Measurements from ENCODE around the gene ATP8B2. TPM values are rescaled to one million over a fixed set of nuclear protein-coding genes. Genes with fewer than 3 reads are reported as not detected.
"Not testable (repeated sequence)": the region's sequence is repeated elsewhere in the genome, so short reads cannot be mapped to it uniquely, and the experiment has no call there.

ATP8B2 gene
- polyA plus RNA-seq, 10 donors = 20.8 to 30.5 (median 24.8) TPM

GRCh38 chr1:154324241-154324640 lies 1.1 kb upstream of the ATP8B2 start:
- peak in 1 of 3 donors; percentile 26 for DNase-seq

DNA sequence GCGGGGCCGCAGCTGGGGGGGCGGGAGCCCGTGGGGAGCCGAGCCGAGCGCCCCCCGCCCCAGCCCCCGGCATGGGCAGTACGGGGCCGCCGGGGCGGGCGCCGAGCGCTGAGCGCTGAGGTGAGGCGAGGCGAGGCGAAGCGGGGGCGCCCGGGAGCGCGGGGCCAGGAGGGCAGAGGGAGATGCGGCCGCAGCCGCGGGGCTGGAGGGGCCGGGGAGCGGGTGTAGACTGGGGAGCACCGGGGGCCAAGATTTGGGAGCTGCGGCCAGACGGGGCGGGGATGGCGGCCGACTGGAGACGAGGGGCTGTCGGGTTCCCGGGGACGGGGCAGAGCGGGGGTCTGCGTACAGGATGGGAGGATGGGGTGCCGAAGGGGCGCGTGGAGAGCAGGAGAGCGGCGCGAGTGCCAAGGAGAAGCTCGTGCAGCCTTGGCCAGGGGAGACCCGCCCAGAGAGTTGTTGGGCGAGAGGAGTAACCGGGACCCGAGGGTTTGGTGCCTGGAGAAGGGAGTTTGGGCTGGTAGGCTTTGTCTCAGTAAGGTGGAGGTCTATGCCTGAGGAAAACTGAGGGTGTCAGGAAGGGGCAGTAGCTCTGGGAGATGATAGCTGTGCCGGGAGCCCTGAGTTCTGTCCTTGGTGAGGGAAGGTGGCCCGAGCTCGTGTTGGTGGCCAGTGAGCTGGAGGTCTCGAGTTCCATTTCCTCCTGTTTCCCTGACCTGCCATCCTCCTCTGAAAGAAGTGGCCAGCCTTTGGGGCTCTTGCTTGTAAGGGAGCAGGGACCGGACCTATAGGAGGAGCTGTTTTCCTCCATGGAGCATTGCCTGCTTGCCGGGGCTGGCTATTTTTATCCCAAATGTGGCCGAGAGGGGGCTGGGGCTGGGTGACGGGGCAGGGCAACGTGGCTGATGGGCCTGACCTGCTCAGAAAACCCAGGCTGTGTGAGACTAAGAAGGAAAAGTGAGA lies 539 bp downstream of the ATP8B2 start:
- peak; percentile 82 to 90 (median 83) for DNase-seq

- peak in 2 of 3 donors; percentile 45 to 49 for DNase-seq
Observed at GRCh38 chr1:154326546-154327465, 1.5 kb downstream of the ATP8B2 start.

DNA sequence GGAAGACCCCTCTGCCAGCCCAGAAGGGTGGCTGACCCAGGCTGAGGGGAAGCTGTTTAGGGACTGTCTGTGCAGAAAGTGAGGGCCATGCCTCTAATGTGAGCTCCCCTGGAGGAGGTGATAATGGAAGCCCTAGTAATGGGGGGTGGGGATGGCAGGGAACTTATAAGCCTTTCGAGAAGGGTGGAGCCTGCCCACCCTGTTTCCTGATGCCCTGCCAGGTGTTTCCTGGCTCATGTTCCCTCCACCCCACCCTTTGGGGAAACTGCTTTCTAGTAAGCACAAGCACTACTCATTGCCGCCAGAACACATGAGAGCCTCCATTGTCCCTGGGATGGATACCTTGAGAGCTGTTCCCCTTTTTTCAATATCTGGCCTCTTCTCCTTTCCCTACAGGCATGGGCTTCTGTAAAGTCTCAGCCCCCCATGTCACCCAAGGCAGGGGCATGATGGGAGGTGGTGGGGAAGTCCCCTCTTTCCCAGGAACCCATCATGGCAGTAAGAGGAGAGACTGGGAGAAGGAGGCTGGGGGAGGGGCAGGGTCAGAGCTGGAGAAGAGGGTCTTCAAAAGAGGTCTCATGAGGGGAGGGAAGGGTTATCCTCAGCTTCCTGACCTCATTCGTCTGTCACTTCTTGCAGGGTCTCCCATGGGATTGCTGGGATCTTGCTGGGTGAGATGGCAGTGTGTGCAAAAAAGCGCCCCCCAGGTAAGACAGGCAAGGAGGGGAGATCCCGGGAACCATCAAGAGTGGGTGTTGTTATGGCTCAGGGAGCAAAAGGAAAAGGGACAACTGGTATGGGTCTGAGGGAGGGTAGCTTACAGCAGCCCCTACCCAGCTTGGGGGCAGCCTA lies 2.4 kb downstream of the ATP8B2 start:
- peak in 1 of 3 donors; percentile 37 for DNase-seq

DNA sequence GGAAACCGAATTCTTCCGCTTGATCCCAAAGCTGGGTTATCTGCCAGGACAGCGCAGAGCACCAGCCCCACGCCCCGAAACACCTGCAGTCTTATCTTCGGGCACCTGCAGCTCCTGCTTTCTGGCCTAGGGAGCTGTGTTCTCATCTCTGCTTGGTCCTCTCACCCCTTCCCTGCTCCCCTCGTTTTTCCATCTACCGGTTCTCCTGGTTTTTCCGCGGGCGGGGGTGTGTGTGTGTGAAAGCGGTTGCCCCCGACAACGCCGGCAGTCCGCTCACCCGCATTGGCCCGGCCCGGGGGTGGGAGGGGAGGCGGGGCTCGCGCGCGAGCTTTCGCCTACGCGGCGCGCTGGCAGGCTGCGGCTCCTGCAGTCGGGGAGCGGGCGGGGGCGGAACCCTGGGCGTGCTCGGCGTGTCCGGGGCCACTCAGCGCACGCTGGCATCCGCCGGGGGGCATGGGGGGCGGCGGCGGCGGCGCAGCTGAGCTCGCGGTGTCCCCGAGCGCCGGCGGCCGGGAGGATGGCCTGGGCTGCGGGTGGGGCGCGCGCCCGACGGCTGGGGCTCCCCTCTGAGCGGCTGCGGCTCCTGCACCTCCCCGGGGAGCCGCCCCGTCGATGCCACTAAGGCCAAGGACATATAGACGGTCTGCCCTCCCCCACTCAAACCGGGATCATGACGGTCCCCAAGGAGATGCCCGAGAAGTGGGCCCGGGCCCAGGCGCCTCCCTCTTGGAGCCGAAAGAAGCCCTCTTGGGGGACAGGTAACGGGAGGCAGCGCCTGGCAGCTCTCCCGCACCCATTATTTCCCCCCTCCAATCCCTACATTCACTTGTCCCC lies 3.2 kb downstream of the ATP8B2 start:
- peak; percentile 59 to 91 (median 87) for DNase-seq

DNA sequence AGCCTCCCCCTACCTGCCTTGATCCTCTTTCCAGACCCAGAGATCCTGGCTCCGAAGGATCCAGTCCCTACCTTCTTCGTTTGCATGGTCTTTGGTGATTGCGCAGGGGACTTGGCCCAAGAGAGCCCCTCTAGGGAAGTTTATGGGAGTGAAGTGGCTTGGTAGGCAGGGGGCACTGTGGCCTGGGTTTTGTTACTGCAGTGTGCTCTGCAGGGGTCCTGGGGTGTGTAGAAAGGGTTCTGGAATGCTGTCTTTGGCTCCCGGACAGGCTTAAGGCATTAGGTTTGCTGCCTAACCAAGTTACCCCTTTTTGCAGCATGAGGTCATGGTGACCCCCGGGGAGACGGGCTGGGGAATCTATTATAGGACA lies 3.8 kb downstream of the ATP8B2 start:
- peak in 1 of 3 donors; percentile 42 for DNase-seq

DNA sequence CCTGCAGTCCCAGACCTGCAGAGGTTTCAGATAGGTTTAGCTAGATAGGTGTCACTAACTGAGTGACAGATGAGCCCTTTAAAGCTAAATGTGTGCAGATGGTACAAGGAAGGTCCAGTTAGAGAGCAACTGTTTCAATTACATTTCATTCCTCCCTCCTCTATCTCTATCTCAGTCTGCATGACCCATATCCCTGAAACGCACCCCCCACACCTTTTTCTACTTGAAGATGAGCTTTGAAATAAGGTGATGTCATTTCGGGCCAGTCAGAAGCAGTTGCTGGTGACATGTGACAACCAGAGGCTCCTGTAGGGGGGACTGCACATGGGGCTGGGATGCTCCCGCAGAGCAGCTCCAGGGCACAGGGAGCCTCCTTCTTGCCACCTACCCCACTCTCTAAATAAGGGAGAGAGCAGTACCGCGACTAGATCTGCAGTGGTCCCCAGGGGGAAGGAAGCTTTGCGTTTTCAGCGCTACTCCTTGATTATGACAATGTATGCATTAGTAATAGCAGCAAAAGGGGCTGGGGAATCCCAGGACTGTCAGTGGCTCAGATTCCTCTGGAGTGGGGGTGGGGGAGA lies 4.3 kb downstream of the ATP8B2 start:
- peak in 1 of 3 donors; percentile 47 for DNase-seq

GRCh38 chr1:154330669-154331068 lies 5.3 kb downstream of the ATP8B2 start:
- DNase-seq = no peak

GRCh38 chr1:154334079-154335024 lies 9.0 kb downstream of the ATP8B2 start:
- no peak for DNase-seq

DNA sequence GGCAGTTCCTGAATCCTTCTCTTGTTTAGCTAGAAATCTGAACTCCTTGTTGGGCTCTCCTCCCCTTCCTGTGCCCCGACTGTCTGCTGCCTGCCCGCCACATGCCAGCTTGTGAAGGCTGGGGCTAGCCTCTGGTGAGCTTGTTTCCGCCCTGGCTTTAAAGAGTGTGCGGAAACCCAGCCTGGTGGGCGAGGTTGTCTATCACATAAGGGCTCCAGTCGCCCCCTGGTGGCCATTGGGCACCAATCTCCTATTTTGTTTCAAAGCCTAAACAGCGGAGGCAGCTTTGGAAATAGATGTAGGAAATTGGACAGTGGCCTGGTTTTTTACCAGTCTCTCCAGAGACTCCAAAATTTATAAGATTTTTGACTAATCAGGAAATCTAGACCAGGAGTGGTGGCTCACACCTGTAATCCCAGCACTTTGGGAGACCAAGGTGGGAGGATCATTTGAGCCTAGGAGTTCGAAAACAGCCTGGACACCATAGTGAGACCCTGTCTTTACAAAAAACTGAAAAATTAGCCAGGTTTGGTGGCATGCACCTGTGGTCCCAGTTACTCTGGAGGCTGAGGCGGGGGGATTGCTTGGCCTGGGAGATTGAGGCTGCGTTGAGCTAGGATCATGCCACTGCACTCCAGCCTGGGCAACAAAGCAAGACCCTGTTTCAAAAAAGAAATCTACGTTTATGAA lies 9.8 kb downstream of the ATP8B2 start:
- DNase-seq = peak; percentile 68 to 90 (median 86)

DNA sequence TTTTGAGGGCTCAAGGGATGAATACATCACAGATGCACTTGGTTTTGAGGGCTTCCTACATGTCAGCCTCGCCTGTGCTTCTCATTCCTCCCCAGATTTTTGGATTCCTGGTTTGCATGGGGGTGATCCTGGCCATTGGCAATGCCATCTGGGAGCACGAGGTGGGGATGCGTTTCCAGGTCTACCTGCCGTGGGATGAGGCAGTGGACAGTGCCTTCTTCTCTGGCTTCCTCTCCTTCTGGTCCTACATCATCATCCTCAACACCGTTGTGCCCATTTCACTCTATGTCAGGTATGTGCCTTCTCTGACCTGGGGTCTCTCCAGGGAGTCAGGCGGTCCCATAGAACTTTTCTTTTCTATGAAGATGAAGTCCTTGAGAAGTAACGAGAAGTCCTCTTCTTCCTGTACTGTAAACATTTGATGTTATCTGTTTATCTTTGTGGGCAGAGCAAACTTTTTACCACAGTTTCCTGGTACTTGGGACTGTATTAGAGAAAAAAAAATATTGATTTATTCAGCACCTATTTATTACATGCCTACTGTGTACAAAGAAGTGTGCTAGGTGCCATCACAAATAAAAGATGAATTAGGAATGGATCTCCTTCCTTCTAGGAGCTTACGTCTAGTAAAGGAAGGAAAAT lies 12.0 kb downstream of the ATP8B2 start:
- no peak for DNase-seq

GRCh38 chr1:154338875-154339274 lies 13.6 kb downstream of the ATP8B2 start:
- DNase-seq = no peak

DNA sequence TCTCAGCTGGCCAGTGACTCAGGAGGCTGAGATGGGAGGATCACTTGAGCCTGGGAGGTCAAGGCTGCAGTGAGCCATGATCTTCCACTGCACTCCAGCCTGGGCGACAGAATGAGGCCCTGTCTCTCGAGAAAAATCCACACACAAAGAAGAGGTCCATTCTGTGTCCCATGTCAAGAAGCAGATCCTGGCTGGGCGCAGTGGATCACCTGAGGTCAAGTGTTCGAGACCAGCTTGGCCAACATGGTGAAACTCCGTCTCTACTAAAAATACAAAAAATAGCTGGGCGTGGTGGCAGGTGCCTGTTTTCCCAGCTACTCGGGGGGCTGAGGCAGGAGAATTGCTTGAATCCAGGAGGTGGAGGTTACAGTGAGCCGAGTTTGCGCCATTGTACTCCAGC lies 16.0 kb downstream of the ATP8B2 start:
- not testable (repeated sequence) for DNase-seq

- DNase-seq = no peak
Observed at GRCh38 chr1:154342132-154342531, 16.8 kb downstream of the ATP8B2 start.

DNA sequence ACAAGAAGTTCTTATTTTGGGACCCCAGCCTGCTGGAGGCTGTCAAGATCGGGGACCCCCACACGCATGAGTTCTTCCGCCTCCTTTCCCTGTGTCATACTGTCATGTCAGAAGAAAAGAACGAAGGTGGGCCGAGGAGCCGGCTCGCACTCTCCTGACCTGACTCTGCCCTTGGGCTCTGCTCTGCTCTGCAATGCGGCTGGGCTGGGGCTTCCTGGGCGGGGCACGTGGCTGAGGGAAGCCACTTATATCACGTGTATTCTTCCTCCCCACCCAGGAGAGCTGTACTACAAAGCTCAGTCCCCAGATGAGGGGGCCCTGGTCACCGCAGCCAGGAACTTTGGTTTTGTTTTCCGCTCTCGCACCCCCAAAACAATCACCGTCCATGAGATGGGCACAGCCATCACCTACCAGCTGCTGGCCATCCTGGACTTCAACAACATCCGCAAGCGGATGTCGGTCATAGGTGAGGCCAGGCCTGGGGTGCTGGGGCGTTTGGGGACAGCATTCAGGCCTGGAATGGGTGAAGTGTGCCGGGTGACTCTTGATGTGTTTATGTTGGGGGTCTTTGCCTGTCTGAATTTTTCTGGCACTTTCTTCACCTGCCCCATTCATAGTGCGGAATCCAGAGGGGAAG lies 17.6 kb downstream of the ATP8B2 start:
- peak in 1 of 3 donors; percentile 16 for DNase-seq

DNA sequence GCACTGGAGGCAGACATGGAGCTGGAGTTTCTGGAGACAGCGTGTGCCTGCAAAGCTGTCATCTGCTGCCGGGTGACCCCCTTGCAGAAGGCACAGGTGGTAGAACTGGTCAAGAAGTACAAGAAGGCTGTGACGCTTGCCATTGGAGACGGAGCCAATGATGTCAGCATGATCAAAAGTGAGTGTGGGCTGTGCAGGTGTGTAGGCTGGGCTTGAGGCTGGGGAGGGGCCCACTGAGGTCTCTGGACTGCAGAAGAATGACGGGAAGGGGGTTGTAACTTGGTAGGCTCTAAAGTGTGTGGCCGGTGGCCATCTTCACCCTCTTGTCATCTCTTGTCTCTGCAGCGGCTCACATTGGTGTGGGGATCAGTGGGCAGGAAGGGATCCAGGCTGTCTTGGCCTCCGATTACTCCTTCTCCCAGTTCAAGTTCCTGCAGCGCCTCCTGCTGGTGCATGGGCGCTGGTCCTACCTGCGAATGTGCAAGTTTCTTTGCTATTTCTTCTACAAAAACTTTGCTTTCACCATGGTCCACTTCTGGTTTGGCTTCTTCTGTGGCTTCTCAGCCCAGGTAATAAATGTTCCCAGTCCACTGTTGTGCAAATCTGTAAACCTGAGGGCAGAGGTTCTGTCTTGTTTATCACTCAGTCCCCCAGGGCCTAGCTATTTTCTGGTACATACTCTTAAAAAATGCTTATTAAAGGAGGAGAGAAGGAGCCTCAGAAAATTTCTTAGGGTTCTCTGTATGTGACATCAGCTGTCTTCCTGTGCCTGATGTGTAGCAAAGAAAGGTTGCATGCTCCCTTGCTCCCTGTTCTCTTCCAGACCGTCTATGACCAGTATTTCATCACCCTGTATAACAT lies 19.9 kb downstream of the ATP8B2 start:
- peak in 1 of 3 donors; percentile 21 for DNase-seq

All from muscle of back (tissue), 11 donors.